ENCODE data around the gene CYB561D2.

The CYB561D2 gene

GRCh38 chr3:50323614-50324199 lies 27.0 kb upstream of the CYB561D2 start:
- DNase-seq (ENCODE audit: low spot score) = no peak

GRCh38 chr3:50324351-50325112 lies 26.1 kb upstream of the CYB561D2 start:
- DNase-seq (ENCODE audit: low spot score) = peak; percentile 58

- no peak for DNase-seq (ENCODE audit: low spot score)
Observed at GRCh38 chr3:50325113-50325480, 25.6 kb upstream of the CYB561D2 start.

GRCh38 chr3:50325497-50326181 lies 25.0 kb upstream of the CYB561D2 start:
- no peak for DNase-seq (ENCODE audit: low spot score)

- no peak for DNase-seq (ENCODE audit: low spot score)
Observed at GRCh38 chr3:50326182-50326541, 24.5 kb upstream of the CYB561D2 start.

GRCh38 chr3:50327129-50327528 lies 23.5 kb upstream of the CYB561D2 start:
- no peak for DNase-seq (ENCODE audit: low spot score)

GRCh38 chr3:50327943-50328691 lies 22.5 kb upstream of the CYB561D2 start, which contains the start of gene TUSC2:
Gene TUSC2, minus strand, starts transcription at chr3:50328223. Its CDS starts 124 bp downstream, at chr3:50328099.
- DNase-seq (ENCODE audit: low spot score) = peak; percentile 97

GRCh38 chr3:50330330-50330729 lies 20.3 kb upstream of the CYB561D2 start:
- no peak for DNase-seq (ENCODE audit: low spot score)

GRCh38 chr3:50331364-50331907 lies 19.2 kb upstream of the CYB561D2 start:
- DNase-seq (ENCODE audit: low spot score) = no peak

GRCh38 chr3:50333744-50334328 lies 16.8 kb upstream of the CYB561D2 start:
- DNase-seq (ENCODE audit: low spot score) = no peak

- DNase-seq (ENCODE audit: low spot score) = no peak
Observed at GRCh38 chr3:50334339-50335075, 16.2 kb upstream of the CYB561D2 start.

GRCh38 chr3:50336452-50337174 lies 14.0 kb upstream of the CYB561D2 start:
- DNase-seq (ENCODE audit: low spot score) = peak; percentile 73

- DNase-seq (ENCODE audit: low spot score) = peak; percentile 96
Observed at GRCh38 chr3:50337175-50337861, 13.3 kb upstream of the CYB561D2 start.

GRCh38 chr3:50338965-50339364 lies 11.7 kb upstream of the CYB561D2 start:
- DNase-seq (ENCODE audit: low spot score) = no peak

GRCh38 chr3:50339485-50340146 lies 11.0 kb upstream of the CYB561D2 start:
- DNase-seq (ENCODE audit: low spot score) = peak; percentile 53

- DNase-seq (ENCODE audit: low spot score) = no peak
Observed at GRCh38 chr3:50340147-50340447, 10.6 kb upstream of the CYB561D2 start.

- DNase-seq (ENCODE audit: low spot score) = peak; percentile 69
Observed at GRCh38 chr3:50340448-50341329, 10.0 kb upstream of the CYB561D2 start, which contains the start of gene RASSF1. Gene RASSF1, minus strand, starts transcription at chr3:50340836. Its CDS starts 31 bp downstream, at chr3:50340805.

- no peak for DNase-seq (ENCODE audit: low spot score)
Observed at GRCh38 chr3:50341537-50341936, 9.1 kb upstream of the CYB561D2 start.

Data from germinal center (tissue), 1 donor.